ENCODE measurements around the gene COA8.
A peak's percentile ranks its signal among the peaks of the same experiment; 100 is the strongest.
"Not testable (repeated sequence)": the region's sequence is repeated elsewhere in the genome, so short reads cannot be mapped to it uniquely, and the experiment has no call there.

COA8 gene

DNA sequence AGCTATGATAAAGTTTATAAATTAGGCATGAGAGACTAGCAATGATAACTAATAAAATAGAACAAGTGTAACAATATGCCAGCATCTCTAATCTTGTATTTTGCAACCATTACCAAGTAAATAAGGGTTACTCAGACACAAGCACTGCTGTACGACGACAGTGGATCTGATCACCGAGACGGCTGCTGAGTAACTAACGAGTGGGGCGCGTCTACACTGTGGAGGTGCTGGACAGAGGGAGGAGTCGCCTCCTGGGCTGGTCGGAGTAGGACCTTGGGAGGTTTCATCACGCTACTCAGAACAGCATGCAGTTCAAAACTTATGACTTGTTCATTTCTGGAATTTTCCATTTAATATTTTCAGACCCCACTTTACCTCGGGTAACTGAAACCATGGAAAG, 18.4 kb downstream of the COA8 start:
- no peak for DNase-seq

DNA sequence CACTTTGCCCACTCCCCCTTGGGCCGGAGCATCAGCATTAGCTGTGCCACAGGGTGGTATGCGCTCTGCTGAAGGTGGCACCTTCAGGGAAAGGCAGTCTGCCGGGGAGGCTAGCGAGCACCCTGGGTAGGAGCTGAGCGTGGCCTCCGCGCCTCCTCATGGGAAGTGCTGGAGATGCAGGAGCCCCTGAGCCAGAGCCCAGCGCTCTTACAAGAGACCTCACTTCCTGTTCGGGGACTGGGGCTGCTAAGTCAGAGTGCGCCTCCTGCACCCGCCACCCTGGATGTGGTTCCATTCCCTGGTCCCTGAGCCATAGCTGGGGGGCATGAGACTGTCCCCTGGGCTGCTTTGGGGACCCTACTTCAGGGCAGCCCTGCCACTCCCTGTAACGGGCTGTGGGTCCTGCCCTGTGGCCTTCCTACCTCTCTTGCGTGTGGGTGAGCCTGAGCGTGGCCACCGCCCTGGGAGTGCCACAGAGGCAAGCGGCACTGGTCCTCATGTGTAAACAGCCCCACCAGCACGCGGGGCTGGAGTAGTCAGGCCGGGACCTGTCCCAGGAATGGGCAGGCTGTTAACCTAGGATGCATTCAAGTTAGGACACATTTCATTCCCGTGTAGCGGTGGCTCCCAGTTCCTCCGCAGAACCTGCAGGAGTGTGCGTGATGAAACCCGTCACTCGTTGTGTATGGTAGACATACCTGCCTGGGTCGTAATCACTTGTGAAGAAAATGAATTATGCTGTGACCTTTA, 19.4 kb downstream of the COA8 start:
- no peak for DNase-seq

DNA sequence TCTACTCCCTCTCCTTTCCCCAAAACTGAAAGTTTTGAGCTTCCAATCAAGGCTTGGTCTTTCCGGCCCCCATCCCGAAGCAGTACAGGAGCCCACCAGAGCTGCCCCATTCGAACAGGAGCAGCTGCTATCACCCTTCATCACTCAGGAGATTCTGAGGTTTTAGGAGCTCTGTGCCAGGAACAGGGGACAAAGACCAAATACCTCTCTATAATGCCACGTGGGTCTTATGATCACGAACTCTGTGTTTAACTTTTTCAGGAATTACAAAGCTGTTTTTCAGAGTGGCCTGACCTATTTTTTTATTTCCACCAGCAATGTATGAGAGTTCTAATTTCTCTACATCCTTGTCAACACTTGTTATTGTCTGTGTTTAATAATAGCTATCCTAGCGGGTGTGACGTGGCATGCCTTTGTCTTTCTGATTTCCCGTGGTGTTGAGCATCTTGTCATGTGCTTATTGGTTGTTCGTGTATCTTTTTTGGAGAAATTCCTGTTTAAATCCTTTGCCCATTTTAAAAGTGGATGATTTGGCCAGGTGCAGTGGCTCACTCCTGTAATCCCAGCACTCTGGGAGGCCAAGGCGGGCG, 21.7 kb downstream of the COA8 start:
- DNase-seq, result no peak

DNA sequence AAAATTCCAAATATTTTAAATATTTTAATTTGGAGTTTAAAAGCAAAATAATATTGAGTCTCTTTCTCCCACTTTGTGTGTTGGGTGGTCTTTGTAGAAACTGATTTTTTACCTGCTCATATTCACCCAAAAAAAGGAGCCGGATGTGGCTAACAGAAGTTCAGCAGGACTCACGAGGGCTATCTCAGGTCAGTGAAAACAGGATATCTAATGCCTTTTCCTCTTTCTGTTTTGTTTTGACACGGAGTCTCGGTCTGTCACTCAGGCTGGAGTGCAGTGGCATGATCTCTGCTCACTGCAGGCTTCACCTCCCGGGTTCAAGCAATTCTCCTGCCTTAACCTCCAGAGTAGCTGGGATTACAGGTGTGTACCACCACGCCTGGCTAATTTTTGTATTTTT, 30.8 kb downstream of the COA8 start:
- DNase-seq, result no peak

DNA sequence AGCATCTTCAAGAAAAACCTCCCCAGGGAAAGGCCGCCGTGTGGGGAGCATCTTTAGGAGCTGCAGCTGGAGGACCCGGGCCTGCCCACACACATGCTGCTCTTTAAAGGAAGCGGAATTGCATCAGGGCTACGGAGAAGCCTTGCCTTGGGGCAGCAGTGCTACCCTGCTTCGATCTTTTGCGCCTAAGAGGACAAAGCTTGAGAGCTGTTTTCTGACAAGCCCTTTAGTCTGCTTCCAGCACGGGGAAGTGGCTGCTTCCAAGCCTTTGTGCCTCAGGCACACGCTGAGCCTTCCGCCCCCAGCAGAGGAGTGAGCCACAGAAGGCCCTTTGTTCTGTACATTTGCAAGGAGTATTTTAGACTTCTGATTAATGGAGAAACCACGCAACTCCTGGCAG, 31.5 kb downstream of the COA8 start:
- DNase-seq, result peak; percentile 66 to 82

DNA sequence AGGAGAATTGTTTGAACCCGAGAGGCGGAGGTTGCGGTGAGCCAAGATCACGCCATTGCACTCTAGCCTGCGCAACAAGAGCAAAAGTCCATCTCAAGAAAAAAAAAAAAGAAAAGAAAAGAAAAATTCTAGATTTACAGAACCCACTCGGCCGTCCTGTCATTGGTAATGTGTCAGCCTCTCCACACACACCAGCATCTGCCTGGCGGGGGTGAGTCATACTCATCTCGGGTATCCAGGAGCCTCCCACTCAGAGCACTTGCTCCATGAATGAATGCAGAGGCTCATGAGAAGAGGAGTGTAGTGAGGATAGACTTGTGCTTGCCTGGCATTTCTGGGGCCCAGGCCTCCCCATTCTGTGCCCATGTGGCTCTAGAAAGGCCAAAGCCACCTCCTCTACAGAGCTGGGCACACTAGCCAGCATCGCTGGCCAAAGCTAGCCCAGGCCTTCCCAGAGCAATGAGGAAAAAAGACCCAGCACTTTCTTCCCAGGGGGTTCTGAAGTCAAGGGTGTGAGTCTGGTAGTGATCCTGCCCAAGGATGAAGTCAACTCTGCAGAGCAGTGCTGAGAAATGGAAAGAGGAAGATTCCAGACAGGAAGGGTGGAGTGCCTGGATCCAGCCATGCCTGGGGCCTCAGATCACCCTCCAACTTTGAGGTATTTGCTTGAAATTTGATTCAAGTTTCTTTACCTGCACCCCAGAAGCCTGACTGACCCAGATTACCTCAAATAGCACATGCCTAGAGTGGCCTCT, 35.0 kb downstream of the COA8 start:
- DNase-seq, result no peak

DNA sequence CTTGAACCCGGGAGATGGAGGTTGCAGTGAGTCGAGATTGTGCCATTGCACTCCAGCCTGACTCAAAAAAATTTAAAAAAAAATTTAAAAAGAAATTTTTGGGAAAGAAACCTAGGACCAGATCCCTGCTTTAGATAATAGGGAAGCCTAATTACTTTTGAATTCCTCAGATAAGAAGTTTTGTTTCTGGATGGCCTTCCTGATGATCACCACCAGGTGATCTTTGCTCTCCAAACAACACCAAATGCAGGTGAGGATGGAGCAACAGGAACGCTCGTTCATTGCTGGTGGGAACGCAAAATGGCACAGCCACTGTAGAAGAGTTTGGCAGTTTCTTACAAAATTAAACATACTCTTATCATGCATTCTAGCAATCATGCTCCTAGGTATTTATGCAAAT, 37.7 kb downstream of the COA8 start:
- DNase-seq, result no peak

DNA sequence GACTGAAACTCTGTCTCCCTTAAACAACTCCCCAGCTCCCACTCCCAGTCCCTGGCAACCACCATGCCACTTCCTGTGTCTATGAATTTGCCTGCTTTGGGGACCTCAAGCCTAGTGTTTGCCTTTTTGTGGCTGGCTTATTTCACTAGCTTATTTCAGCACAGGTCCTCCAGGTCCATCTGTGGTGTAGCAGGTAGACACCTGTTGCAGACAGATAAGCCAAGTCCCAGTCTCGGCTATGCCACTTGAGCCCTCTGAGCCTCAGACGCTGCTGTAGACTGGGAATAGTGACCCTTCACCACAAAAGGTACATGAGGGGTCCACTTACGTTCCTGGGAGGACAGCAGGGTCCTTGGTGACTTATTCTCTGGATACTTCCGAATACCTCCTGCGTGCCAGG, 41.9 kb downstream of the COA8 start:
- no peak for DNase-seq

DNA sequence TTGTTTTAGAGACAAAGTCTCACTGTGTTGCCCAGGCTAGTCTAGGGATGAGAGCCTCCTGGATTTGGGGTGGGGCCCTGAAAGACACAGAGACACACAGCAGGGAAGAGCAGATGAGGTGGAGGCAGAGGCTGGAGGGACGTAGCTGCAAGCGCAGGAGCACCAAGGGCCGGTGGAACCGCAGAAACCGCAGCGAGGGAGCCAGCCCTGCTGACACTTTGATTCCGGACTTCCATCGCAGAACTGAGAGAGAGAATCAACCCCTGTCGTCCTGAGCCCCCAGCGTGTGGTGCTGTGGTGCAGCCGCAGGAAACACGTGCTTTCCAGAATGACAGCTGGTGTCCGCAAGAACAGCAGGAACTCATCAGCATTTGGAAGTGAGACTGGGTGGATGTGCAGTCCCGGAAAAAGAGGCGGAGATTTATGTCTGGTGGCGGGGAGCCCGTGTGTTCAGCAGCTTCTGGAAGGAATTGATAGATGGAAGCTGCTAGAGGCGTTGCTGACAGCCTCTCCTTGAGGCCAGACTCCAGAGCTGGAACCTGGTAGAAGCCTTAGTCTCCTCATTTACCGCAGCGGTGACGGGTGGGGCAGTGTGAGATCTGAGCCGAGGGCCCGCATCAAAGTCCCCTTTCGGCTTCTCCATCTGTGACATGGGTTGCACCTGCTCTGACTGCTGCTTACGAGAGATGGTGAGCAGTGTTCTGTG, 44.4 kb downstream of the COA8 start:
- DNase-seq, result peak; percentile 84 to 91

DNA sequence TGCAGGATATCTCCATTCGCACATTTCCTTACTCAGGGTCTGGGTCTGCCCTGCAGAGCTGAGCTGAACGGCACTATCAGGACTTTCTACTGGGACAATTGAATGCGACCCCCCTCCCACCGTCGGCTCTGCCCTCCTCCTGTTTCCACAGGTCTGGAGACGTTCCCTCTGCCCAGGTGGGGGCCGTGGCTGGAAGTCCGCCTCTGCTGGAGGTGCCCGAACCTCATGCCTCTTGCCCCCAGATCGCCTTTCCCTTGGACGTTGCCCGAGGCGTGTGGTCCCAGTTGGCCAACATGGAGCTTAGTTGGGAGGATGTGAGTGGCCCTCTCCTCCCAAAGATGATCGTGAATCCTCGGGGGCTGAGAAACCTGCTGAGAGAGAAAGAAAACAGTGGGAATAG, 45.1 kb downstream of the COA8 start:
- DNase-seq, result no peak

DNA sequence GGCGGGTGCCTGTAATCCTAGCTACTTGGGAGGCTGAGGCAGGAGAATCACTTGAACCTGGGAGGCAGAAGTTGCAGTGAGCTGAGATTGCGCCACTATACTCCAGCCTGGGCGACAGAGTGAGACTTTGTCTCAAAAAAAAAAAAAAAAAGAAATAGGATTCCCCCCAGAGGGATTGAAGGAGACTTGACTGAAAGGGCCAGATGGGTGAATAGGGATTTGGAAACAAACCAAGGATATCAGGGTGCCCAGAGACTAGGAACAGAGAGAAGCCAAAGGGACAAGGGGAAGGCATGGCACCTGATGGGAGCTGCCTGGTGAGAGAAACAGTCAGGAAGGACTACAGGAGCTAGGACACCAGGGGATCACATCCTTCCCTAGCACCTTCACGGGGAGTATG, 46.3 kb downstream of the COA8 start:
- DNase-seq, result not testable (repeated sequence)

DNA sequence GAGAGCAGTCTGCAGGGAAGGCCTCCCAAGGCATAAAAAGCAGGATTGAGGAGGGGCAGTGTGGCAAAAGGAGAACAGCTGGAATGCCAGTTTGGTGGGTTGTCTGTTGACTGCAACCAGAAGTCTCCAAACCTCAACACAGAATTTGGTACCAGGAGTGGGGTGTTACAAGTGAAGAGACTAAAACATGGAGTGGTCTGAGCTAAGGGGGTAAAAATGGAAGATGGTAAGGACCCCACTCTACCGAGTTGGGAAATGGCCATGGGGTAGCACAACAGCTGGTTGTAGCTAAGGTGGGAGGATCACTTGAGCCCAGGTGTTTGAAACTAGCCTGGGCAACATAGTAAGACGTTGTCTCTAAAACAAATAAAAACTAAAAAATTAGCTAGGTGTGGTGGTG, 48.5 kb downstream of the COA8 start:
- no peak for DNase-seq

DNA sequence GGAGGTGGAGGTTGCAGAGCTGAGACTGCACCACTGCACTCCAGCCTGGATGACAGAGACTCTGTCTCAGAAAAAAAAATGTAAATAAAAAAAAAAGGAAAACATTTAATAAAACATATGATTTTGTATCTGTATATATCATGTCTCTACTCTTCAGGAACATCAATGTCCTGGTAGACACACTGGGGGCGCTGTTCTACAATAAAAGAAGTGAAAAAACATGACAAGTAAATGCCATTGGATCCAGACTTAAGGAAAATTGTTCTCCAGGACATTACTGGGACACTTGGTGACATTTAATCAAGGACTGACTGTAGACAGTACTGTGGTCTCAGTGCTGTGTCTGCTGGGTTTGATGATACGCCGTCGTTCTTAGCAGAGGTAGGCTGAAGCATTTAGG, 50.8 kb downstream of the COA8 start:
- no peak for DNase-seq

DNA sequence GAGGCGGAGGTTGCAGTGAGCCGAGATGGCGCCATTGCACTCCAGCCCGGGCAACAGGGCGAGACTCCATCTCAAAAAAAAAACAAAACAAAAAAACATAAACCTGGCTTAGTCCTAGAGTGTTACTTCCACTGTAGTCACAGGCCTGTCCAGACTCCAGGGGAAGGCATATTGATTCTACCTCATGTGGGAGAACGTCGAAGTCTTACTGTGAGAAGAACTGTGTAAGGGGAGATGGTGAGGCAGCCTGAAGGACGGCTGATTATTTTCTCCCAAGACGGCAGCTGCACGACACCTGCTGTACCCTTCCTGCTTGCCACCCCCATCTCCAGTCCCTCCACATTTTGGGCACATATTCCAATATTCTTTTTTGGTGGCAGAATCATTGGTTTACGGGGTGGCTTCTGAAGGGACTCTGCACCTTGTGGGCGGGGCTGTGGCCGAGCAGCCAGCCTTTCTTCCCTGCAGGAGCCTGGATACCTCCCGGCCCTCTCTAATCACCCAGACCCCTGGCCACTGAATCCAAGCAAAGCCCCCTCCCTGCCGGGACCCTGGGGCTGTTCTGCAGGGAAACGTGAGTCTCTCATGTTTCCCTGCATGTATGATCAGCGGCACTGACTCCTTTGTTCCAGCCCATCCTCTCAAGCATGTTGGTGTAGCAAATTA, 54.0 kb downstream of the COA8 start:
- no peak for DNase-seq

DNA sequence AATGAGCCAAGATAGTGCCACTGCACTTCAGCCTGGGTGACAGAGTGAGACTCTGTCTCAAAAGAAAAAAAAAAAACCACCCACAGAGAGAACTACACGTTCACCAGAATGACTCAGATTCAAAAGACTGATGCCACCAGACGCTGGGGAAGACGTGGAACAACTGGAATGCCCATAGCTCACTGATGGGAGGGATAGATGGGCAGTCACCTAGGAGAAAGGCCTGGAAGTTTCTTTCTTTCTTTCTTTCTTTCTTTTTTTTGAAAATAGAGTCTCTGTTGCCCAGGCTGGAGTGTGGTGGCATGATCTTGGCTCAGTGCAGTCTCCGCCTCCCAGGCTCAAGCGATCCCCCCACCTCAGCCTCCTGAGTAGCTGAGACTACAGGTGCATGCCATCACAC, 56.3 kb downstream of the COA8 start:
- no peak for DNase-seq

DNA sequence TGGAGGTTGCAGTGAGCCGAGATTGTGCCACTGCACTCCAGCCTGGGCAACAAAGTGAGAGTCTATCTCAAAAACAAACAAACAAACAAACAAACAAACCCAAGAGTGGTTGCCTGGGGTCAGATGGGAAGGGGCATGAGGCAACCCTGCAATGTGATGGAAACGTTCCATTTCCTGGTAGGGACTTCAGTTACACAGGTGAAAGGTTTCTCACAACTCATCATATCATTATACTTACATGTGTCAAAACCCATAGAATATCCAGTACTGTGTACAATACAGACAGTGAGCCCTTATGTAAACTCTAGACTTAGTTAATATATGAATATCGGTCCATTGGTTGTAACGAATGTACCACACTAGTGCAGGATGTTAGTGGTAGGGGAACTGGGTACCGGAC, 59.1 kb downstream of the COA8 start:
- DNase-seq, result no peak

DNA sequence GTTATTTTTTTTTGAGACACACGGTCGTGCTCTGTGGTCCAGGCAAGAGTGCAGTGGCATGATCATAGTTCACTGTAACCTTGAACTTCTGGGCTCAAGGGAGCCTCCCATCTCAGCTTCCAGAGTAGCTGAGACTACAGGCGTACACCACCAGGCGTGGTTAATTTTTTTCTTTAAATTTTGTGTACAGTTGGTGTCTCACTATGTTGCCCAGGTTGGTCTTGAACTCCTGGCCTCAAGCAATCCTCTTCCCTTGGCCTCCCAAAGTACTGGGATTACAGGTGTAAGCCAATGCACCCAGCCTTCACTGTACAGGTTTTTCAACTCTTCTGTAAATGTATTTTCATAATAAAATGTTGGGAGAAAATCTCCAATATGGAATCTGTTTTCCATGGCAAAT, 60.5 kb downstream of the COA8 start:
- DNase-seq, result no peak

DNA sequence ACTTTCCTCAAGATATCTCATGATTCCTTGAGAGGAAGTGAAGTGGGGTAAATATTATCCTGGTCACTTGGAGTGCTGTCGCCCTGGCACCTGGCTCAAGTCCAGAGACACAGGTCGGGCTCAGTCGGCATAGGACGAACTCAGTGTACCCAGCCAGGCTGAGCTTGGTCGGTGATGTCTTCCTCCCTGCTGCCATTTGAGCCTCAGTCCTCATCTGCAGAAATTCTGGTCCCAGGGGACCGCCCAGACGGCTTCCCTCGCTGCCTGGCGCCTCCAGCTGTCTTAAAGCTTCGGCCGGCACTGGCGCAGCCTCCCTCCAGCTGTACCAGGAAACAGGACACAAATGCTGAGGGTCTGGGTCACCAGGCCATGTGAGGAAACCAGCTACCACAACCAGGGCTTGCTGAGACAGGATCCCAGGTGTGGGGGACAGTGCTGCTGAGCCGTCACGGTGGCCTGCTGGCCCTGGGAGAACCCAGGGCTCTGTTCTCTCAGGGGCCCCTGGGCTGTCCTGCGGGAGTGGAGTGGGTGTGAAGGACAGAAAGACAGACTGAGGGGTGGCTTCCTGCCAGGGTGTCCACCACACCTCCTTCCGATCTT, 61.2 kb downstream of the COA8 start:
- DNase-seq, result no peak

DNA sequence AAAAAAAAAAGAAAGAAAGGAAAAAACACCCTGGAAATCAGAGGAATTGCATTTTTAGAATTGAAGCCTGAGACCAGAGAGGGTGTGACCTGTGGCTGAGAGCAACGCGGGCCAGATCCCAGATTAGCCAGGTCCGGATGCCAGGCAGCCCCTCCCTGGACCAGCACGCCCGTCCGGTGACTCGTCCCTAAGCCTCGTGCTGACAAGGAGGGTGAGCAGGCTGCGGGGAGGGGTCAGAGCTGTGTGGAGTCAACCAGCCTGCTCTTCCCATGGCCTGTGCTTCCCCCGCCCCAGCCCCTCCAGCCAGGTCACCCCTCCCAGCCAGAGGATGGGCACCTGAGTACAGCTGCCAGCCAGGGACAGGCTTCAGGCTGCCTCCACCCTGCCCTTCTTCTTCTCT, 62.1 kb downstream of the COA8 start:
- no peak for DNase-seq

DNA sequence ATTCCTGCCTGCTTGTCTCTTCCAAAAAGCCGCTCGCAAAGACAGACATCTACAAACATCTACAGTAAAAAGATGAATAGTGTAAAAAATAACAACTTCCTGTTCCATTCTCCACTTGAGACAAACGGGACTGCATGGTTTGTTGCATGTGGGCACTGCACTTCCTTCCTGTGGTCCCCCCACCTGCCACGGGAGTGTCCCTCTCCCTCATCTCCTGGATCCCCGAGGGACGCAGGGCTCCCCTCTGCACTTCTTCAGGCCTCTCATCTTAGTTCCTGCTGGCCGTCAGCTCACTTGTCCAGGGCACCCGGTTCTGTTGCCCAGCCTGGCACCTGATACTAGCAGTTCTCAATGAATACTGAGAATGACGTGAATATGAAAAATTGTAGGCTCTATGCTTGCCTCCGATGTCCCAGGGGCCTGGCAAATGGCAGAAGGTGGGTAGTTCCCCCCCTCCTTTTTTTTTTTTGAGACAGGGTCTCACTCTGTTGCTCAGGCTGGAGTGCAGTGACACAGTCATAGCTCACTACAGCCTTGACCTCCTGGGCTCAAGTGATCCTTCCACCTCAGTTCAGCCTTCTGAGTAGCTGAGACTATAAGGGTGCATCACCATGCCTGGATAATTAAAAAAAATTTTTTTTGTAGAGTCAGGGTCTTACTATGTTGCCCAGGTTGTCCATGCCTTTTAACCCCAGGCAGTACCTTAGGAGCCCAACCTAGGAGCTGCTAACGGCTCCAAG, 62.8 kb downstream of the COA8 start:
- no peak for DNase-seq

DNA sequence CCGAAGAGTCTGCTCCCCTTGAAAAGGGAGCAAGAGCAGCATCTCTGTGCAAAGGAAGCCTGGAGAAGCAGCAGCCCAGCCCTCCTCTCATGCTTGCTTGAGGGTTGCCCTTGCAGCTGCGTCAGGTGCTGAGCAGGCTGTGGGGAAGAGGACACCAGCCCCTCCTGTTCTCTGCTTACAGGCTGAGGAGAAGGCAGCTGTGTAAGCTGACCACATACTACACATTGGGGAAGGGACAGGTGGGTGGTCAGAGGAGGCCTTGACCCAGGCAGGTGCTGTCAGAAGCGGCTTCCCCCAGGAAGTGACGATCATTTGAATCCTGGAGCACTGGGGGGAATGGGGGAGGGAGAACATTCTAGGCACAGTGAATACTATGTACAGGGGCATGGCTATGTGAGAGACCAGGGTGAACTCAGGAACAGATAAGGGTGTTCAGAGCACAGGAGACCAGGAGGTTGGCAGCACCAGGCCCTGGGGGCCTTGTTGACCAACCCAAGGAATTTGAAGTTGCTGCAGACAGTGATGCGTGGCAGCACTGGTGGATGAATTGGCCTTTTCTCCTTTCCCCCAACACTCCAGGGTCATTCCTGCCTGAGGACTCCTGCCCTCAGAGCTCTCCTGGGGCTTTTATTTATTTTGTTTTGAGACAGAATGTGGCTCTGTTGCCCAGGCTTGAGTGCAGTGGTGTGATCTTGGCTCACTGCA, 63.5 kb downstream of the COA8 start:
- peak in 1 of 2 experiments; percentile 23 for DNase-seq
